Measurements from ENCODE around the gene SH3RF1. TPM values are rescaled to one million over a fixed set of nuclear protein-coding genes. Genes with fewer than 3 reads are reported as not detected.

Gene SH3RF1
- total RNA-seq, 1 experiment from 2014 or later, result 15.3 TPM

GRCh38 chr4:169225058-169225751 lies 45.6 kb downstream of the SH3RF1 start:
- Histone ChIP-seq H4K8ac (replicated peaks; ENCODE audit: insufficient read length, low read depth, low read length) (no peak overlapping the region), H2BK12ac (ENCODE audit: insufficient read length, low read depth, low read length) (no peak overlapping the region), H2BK15ac (ENCODE audit: low read depth, low read length) (no peak overlapping the region), H2AFZ (ENCODE audit: low read length) (no peak overlapping the region), H3K9me3 (ENCODE audit: control insufficient read depth, low read depth, low read length) (no peaks in the 10 kb centered on the region), H3K79me2 (ENCODE audit: insufficient read depth, low read length) (no peaks in the 10 kb centered on the region), H4K91ac (ENCODE audit: insufficient read length, low read depth, low read length) (no peak overlapping the region), H3K4ac (ENCODE audit: low read depth, low read length) (no peak overlapping the region), H2AK5ac (ENCODE audit: insufficient read length, low read length) (no peak overlapping the region), H2BK5ac (ENCODE audit: insufficient read length, low read length) (no peak overlapping the region), H3T11ph (ENCODE audit: low read length) (no peak overlapping the region), H4K5ac (ENCODE audit: insufficient read length, low read depth, low read length) (no peak overlapping the region), H3K18ac (ENCODE audit: insufficient read length, low read depth, low read length) (no peak overlapping the region), H3K27ac (ENCODE audit: insufficient read length, low read depth, low read length) (no peak overlapping the region), H3K23ac (ENCODE audit: insufficient read length, low read depth, low read length) (no peak overlapping the region), H3K27me3 (ENCODE audit: insufficient read depth, low read length) (no peaks in the 10 kb centered on the region), H3K9ac (ENCODE audit: extremely low read depth, insufficient read length, low read length) (no peak overlapping the region), H3K4me1 (ENCODE audit: insufficient read depth, low read length) (no peaks in the 10 kb centered on the region; the same call in 1 of the 2 replicates), H3K4me2 (ENCODE audit: insufficient read depth, insufficient read length, low read length) (no peak overlapping the region), H3K23me2 (ENCODE audit: insufficient read length, low read depth, low read length, poor library complexity, severe bottlenecking) (no peaks in the 10 kb centered on the region), H2BK120ac (ENCODE audit: low read depth, low read length, poor library complexity, severe bottlenecking) (no peak overlapping the region), H2BK20ac (ENCODE audit: low read depth, low read length, poor library complexity, severe bottlenecking) (no peak overlapping the region), H3K14ac (ENCODE audit: insufficient read depth, low read length) (no peak overlapping the region), H3K79me1 (ENCODE audit: insufficient read depth, low read depth, low read length, poor library complexity, severe bottlenecking) (peaks cover 4% of the 10 kb centered on the region), H4K20me1 (ENCODE audit: control insufficient read depth, insufficient read depth, insufficient read length) (no peaks in the 10 kb centered on the region), H3K56ac (ENCODE audit: insufficient read length, low read depth, low read length) (no peak overlapping the region)
- Mint-ChIP-seq H3K4me3 (no peak overlapping the region), H3K36me3 (ENCODE audit: insufficient read depth in 1 of 3, low read depth in 3 of 3) (no peaks in the 10 kb centered on the region), H3K27ac (no peak overlapping the region), H3K4me1 (0 out of 4 replicates have a peak, but pooled peaks cover 0 to 3% of the 10 kb centered on the region in 2 experiments), H3K27me3 (ENCODE audit: low read depth) (no peaks in the 10 kb centered on the region), H3K9me3 (no peaks in the 10 kb centered on the region)
- no peak for TF ChIP-seq CTCF (conservative IDR thresholded peaks at IDR 0.05)
- WGBS (ENCODE audit: extremely low coverage, insufficient read length, low lambda C conversion rate), result no CpG with 5 or more reads among the region's 4 CpGs
- no peak for DNase-seq

All from H9 (cell line).